ENCODE results near the gene COL6A2.
"Not testable (repeated sequence)": the region's sequence is repeated elsewhere in the genome, so short reads cannot be mapped to it uniquely, and the experiment has no call there.

The COL6A2 gene

GRCh38 chr21:46079352-46080170 lies 18.4 kb upstream of the COL6A2 start:
- DNase-seq (ENCODE audit: low spot score): no peak

- DNase-seq (ENCODE audit: low spot score): no peak
Observed at GRCh38 chr21:46080171-46081021, 17.5 kb upstream of the COL6A2 start.

- DNase-seq (ENCODE audit: low spot score): no peak
Observed at GRCh38 chr21:46081022-46081861, 16.7 kb upstream of the COL6A2 start.

GRCh38 chr21:46081862-46082712 lies 15.8 kb upstream of the COL6A2 start:
- no peak for DNase-seq (ENCODE audit: low spot score)

GRCh38 chr21:46082713-46082962 lies 15.3 kb upstream of the COL6A2 start:
- no peak for DNase-seq (ENCODE audit: low spot score)

- no peak for DNase-seq (ENCODE audit: low spot score)
Observed at GRCh38 chr21:46082963-46083790, 14.7 kb upstream of the COL6A2 start.

GRCh38 chr21:46083791-46084561 lies 13.9 kb upstream of the COL6A2 start:
- DNase-seq (ENCODE audit: low spot score): no peak

GRCh38 chr21:46084709-46085108 lies 13.2 kb upstream of the COL6A2 start:
- no peak for DNase-seq (ENCODE audit: low spot score)

- not testable (repeated sequence) for DNase-seq (ENCODE audit: low spot score)
Observed at GRCh38 chr21:46085259-46085658, 12.7 kb upstream of the COL6A2 start.

GRCh38 chr21:46087641-46088040 lies 10.3 kb upstream of the COL6A2 start:
- no peak for DNase-seq (ENCODE audit: low spot score)

- DNase-seq (ENCODE audit: low spot score): no peak
Observed at GRCh38 chr21:46088189-46088588, 9.7 kb upstream of the COL6A2 start.

- DNase-seq (ENCODE audit: low spot score): no peak
Observed at GRCh38 chr21:46089285-46089684, 8.6 kb upstream of the COL6A2 start.

GRCh38 chr21:46091118-46091517 lies 6.8 kb upstream of the COL6A2 start:
- no peak for DNase-seq (ENCODE audit: low spot score)

- DNase-seq (ENCODE audit: low spot score): no peak
Observed at GRCh38 chr21:46091631-46092025, 6.3 kb upstream of the COL6A2 start.

- no peak for DNase-seq (ENCODE audit: low spot score)
Observed at GRCh38 chr21:46092026-46092764, 5.7 kb upstream of the COL6A2 start.

- no peak for DNase-seq (ENCODE audit: low spot score)
Observed at GRCh38 chr21:46092811-46093667, 4.9 kb upstream of the COL6A2 start.

- DNase-seq (ENCODE audit: low spot score): no peak
Observed at GRCh38 chr21:46093668-46094400, 4.1 kb upstream of the COL6A2 start.
